K562 (cell line): Measurements from ENCODE around the gene PACSIN1. TPM values are rescaled to one million over a fixed set of nuclear protein-coding genes. Genes with fewer than 3 reads are reported as not detected.

ENCODE experiments used
- ATAC-seq: fragments of 200-7000 bp; cut with Tn5 transposase; 3 replicates; pipeline ENCODE4 v1.9.1; 2020; ENCODE audit warnings: moderate library complexity
- BruUV-seq: library from RNA; stranded (reverse); fragments of 400-500 nt; replicated peaks from 2 replicates; lab custom pipeline; 2021; lab: Mats Ljungman, UMichigan
- CTCF ChIA-PET: fragments of 300-600 bp; formaldehyde crosslinking; extraction: SDS; loops from one replicate; lab custom pipeline; 2021; ENCODE audit warnings: low intra/inter-chr PET ratio; lab: Yijun Ruan, JAX
- POLR2A ChIA-PET: fragments of 300-600, 350-650 bp; sonication (Branson Sonifier 250); formaldehyde crosslinking; extraction: SDS; loops from one replicate; lab custom pipeline; 2021; ENCODE audit warnings: antibody characterized with exemption, inconsistent platforms; lab: Yijun Ruan, JAX
- DNase-seq, 4 experiments: peaks; one replicate each; pipeline versions ENCODE4 v3.0.0 to v3.0.0-alpha.2; 2011 to 2018; ENCODE audit warnings: low spot score in 3 of 4, mixed read lengths in 3 of 4; ENCODE audit errors: extremely low read depth in 1 of 4
- FAIRE-seq: peaks from 2 replicates; lab custom pipeline; 2011; peaks lifted over from hg19 to GRCh38; lab: Jason Lieb, UNC
- H2AFZ ChIP-seq: 2 replicates; pipeline ENCODE4 v1.6.0; 2011; ENCODE audit warnings: low read depth, low read length, control low read depth, inconsistent platforms
- H3K27ac ChIP-seq: fragments of 200-600 bp; 3 replicates; pipeline ENCODE4 v1.8.0; 2011; ENCODE audit warnings: low read depth, mild to moderate bottlenecking, control low read depth, inconsistent platforms, low read length, moderate library complexity, mixed read lengths; ENCODE audit errors: extremely low read depth
- H3K27me3 ChIP-seq, 2 experiments: fragments of 300-600 bp in 1 of 2; 2 replicates in 1 of 2; 3 replicates in 1 of 2; pipeline versions ENCODE4 v1.6.0 to v1.8.0; 2011; ENCODE audit warnings: inconsistent platforms in 2 of 2, low read length in 2 of 2, mild to moderate bottlenecking in 1 of 2, mixed read lengths in 1 of 2, moderate library complexity in 1 of 2; ENCODE audit not compliant: control insufficient read depth in 2 of 2, insufficient read depth in 2 of 2
- H3K36me3 ChIP-seq: fragments of 300-600 bp; 3 replicates; pipeline ENCODE4 v1.8.0; 2011; ENCODE audit warnings: mild to moderate bottlenecking, low read length, inconsistent platforms; ENCODE audit not compliant: control insufficient read depth, insufficient read depth
- H3K4me1 ChIP-seq, 2 experiments: fragments of 200-600 bp in 1 of 2; replicated peaks in 1 of 2; 2 replicates in 1 of 2; 3 replicates in 1 of 2; pipeline versions ENCODE4 v1.5.1 to v1.8.0; 2011; ENCODE audit warnings: inconsistent platforms in 2 of 2, low read length in 2 of 2, mild to moderate bottlenecking in 1 of 2, mixed read lengths in 1 of 2, moderate library complexity in 1 of 2; ENCODE audit not compliant: control insufficient read depth in 2 of 2, insufficient read depth in 2 of 2
- H3K4me2 ChIP-seq: 2 replicates; pipeline ENCODE4 v1.6.1; 2011; ENCODE audit warnings: low read length, control low read depth, inconsistent platforms, mixed read lengths; ENCODE audit not compliant: insufficient read depth
- H3K4me3 ChIP-seq: fragments of 200-600 bp; sonication (generic), shearing (Covaris generic); 2 replicates; pipeline ENCODE4 v1.5.1; 2016; ENCODE audit warnings: control low read depth, inconsistent platforms
- H3K79me2 ChIP-seq: fragments of 200-600 bp; 3 replicates; pipeline ENCODE4 v1.8.0; 2011; ENCODE audit warnings: low read length, inconsistent platforms; ENCODE audit not compliant: control insufficient read depth, insufficient read depth
- H3K9ac ChIP-seq, 2 experiments: 2 replicates each; pipeline versions ENCODE4 v1.6.0 to v1.6.1; 2011; ENCODE audit warnings: low read depth in 2 of 2, low read length in 2 of 2, control low read depth in 1 of 2, inconsistent platforms in 1 of 2, mild to moderate bottlenecking in 1 of 2, mixed read lengths in 1 of 2; ENCODE audit not compliant: insufficient read depth in 1 of 2
- H3K9me1 ChIP-seq: one replicate; pipeline ENCODE4 v1.6.0; 2011; ENCODE audit warnings: inconsistent platforms, mild to moderate bottlenecking, low read length, moderate library complexity; ENCODE audit not compliant: control insufficient read depth, insufficient read depth
- H3K9me3 ChIP-seq: replicated peaks from 2 replicates; pipeline ENCODE4 v1.5.1; 2011; ENCODE audit warnings: low read depth, low read length, inconsistent platforms; ENCODE audit not compliant: control insufficient read depth, insufficient read depth
- H4K20me1 ChIP-seq: replicated peaks from 2 replicates; pipeline ENCODE4 v1.6.1; 2011; ENCODE audit warnings: low read length, inconsistent platforms, mixed read lengths; ENCODE audit not compliant: control insufficient read depth, insufficient read depth
- BCOR ChIP-seq: fragments of 450-650 bp; IDR thresholded peaks from 2 replicates; pipeline ENCODE4 v1.6.1; 2016
- CSDE1 ChIP-seq, 2 experiments: fragments of 450-650 bp; IDR thresholded peaks; 2 replicates each; pipeline ENCODE4 v1.6.1; 2016; ENCODE audit warnings: mild to moderate bottlenecking in 1 of 2
- IRF9 ChIP-seq: fragments of 450-650 bp; IDR thresholded peaks from 2 replicates; pipeline ENCODE4 v1.6.1; 2016; ENCODE audit warnings: missing biosample characterization, missing genetic modification characterization
- NFE2L1 ChIP-seq: fragments of 450-650 bp; IDR thresholded peaks from 2 replicates; pipeline ENCODE4 v1.6.1; 2016; ENCODE audit warnings: missing genetic modification characterization, low read depth, mild to moderate bottlenecking, missing compliant biosample characterization, moderate library complexity, borderline replicate concordance
- RFX7 ChIP-seq: fragments of 250-450 bp; sonication (Bioruptor Pico); IDR thresholded peaks from 2 replicates; pipeline ENCODE4 v1.5.1; 2021; ENCODE audit warnings: mild to moderate bottlenecking
- WGBS: fragments of 100-300 bp; shearing (Covaris generic); methylation state at CpG from one replicate; pipeline ENCODE4 v1.1.6; 2016; ENCODE audit warnings: low coverage, mixed read lengths; ENCODE audit not compliant: insufficient coverage; ENCODE audit errors: missing lambda C conversion rate; 5-methylcytosine and 5-hydroxymethylcytosine counted together
- in situ Hi-C: fragments of 300-500 bp; cut with MboI; formaldehyde crosslinking; loops from 4 replicates; pipeline ENCODE4 v1.15.0; 2018; ENCODE audit warnings: inconsistent platforms, mixed read lengths
- intact Hi-C: fragments of 100-400 bp; cut with micrococcal nuclease; formaldehyde crosslinking; loops from 2 replicates; pipeline ENCODE4 v1.14.2; 2022
- polyA plus RNA-seq, 8 experiments: library from polyadenylated mRNA; depleted of rRNA in 4 of 8; stranded (reverse) in 5 of 8; unstranded in 3 of 8; fragments of >200 nt; fragmentation: Nextera tagmentation in 2 of 8; fragmentation: Illumina TruSeq in 1 of 8; extraction: Ambion mirVana in 2 of 8; extraction: Trizol in 1 of 8; gene quantifications; 2 replicates each; pipeline versions ENCODE4 v1.2.1 to v1.2.3, GENCODE V29; 2011 to 2014; ENCODE audit warnings: inconsistent platforms in 1 of 8, missing spikeins in 1 of 8
- total RNA-seq, 7 experiments: library from RNA; depleted of rRNA in 6 of 7; stranded (reverse); fragments of >200 nt in 6 of 7; fragmentation: Illumina TruSeq in 2 of 7; extraction: Trizol in 2 of 7; gene quantifications; 2 replicates each; pipeline versions ENCODE4 v1.2.1 to v1.2.3, GENCODE V29; 2011 to 2021; ENCODE audit warnings: low replicate concordance in 1 of 7

Gene PACSIN1
- total and polyA plus RNA-seq, 9 of the 15 experiments (the other 6 are each of a cell fraction or from before 2014, with no cell fraction given), result 0.01 to 1.7 (median 0.45) TPM

DNA sequence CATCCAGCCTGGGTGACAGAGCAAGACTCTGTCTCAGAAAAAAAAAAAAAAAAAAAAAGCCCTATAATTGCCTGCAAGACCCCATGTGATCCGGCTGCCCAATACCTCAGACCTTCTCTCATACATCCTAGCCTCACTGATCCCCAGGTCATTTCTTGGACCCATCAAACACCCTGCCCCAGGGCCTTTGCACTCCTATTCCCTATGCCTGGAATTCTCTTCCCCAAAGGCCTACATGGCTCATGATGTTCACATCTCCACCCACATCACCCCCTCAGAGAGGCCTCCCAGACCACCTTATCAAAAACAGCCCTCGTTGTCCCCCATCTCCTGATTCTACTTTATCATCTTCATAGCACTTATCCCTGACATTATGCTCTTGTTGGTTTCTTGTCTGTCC lies 8.9 kb downstream of the PACSIN1 start:
- Histone ChIP-seq H3K36me3 (no peaks in the 10 kb centered on the region), H3K9ac (no peak overlapping the region), H3K4me3 (no peak overlapping the region), H4K20me1 (no peaks in the 10 kb centered on the region), H3K4me2 (no peak overlapping the region), H3K27ac (no peak overlapping the region), H2AFZ (no peak overlapping the region), H3K9me1 (no peaks in the 10 kb centered on the region), H3K79me2 (no peaks in the 10 kb centered on the region), H3K27me3 (no peaks in the 10 kb centered on the region; a peak in 1 of 5 replicates)
- 11% methylated on average over 2 of the region's 2 CpGs for WGBS
- intact Hi-C loops, result no loop called here
- ChIA-PET CTCF (no interaction called here), POLR2A (interaction anchor here (0.6 to 2.3 kb wide), 6 partner anchors 9 to 550 kb away, joined by 3 to 10 read pairs (median 5); partner anchors contain the start of gene PACSIN1)
- ATAC-seq, result no peak
- BruUV-seq, result no TSS peak
- TF ChIP-seq BCOR (peak; percentile 46; the same call in 1 of the 2 replicates), IRF9 (tag) (no peak), CSDE1 (IDR thresholded peaks at IDR 0.05) (no peak), RFX7 (CRISPR knock-in tag) (no peak), NFE2L1 (tag) (no peak)
- TF ChIP-seq, all 486 proteins: peak for 1
- in situ Hi-C loops, result loop anchor here (25.0 kb wide), 1 partner anchor 663 kb away; the partner anchor contains the start of gene TCP11
- H3K4me1 ChIP-seq, result peaks cover 0 to 4% of the 10 kb centered on the region in 2 experiments; a peak in 4 of 5 replicates
- FAIRE-seq (no peak), DNase-seq (no peak)
- no peaks in the 10 kb centered on the region for H3K9me3 ChIP-seq
